Measurements from ENCODE around the gene QRICH2.

Gene QRICH2

DNA sequence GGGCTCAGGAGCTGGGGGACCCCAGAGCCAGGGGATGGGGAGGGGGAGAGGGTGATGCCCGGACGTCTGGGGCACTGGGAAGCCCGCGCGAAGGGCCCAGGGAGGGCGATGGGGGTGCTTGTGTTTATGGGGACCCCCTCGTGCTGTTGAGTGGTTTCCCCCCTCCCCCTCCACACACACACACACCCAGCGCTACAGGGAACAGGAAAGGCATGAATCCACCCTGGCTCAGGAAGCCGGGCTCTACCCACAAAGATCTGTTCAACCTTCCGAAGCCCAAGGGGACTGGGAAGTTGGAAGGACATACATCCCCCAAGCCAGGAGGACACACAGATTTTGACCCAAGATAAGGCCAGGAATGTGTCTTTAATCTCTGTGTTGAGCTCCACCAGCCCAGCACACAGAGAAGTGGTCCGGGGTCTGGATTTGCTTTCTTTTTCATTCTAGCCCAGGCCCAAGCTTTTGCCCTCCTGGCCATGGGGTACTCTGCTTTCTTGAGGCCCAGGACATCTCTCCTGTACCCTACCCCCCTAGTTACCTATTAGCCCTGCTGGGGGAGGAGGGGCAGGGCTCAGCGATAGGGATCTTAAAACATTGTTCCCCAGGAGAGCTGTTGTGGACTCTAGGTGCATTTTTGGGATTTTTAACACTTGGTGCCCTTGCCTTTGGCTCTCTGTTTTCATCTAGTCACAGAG lies 41.7 kb downstream of the QRICH2 start:
- H3K27ac ChIP-seq (ENCODE audit: low read depth in 2 of 2, low read length in 2 of 2): peak overlapping the region; percentile 89 to 93
- peaks cover 16 to 18% of the 10 kb centered on the region in 2 donors for H3K36me3 ChIP-seq (ENCODE audit: control insufficient read depth in 2 of 2, insufficient read depth in 2 of 2, low read length in 2 of 2)
- H3K9ac ChIP-seq (ENCODE audit: low read depth in 1 of 2, low read length in 2 of 2): peak overlapping the region; percentile 85 to 86
- H3K4me3 ChIP-seq (ENCODE audit: low read length in 2 of 2): peak overlapping the region; percentile 60 to 89
- no peaks in the 10 kb centered on the region for H3K27me3 ChIP-seq (ENCODE audit: control insufficient read depth in 2 of 2, insufficient read depth in 2 of 2, low read length in 2 of 2)
- H3K9me3 ChIP-seq (ENCODE audit: control insufficient read depth in 2 of 2, low read length in 2 of 2): no peaks in the 10 kb centered on the region
- H3K4me1 ChIP-seq (ENCODE audit: control insufficient read depth in 2 of 2, insufficient read depth in 2 of 2, low read length in 2 of 2): peaks cover 72 to 74% of the 10 kb centered on the region in 2 donors

DNA sequence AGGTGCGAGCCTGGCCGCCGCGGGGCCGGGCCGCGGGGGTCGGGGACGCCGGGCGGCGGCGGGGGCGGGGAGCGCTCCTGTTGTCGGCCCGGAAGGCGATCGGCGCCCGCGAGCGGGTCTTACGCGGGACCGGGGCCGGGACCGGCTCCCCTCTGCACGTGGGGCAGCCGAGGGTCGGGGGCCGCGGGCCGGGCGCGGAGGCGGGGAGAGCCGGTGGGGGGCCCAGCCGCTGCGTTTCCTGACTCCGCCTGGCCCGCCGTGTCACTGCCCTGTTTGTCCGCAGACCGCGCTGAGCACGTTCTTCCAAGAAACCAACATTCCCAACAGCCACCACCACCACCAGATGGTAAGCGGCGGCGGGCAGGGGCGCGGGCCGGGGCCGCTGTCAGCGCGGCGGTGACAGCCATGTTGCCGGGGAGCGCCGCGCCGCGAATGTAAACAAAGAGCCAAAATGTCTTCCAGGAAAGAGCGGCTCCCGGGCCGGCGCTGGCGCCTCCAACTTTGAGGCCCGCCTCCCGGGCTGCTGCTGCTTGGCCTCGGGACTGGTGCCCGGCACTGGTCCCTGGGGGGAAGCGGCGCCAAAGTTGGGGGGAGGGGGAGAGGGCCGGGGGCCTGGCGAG lies 42.3 kb downstream of the QRICH2 start:
- no peaks in the 10 kb centered on the region for H3K9me3 ChIP-seq (ENCODE audit: control insufficient read depth in 2 of 2, low read length in 2 of 2)
- H3K27me3 ChIP-seq (ENCODE audit: control insufficient read depth in 2 of 2, insufficient read depth in 2 of 2, low read length in 2 of 2): no peaks in the 10 kb centered on the region
- peak overlapping the region; percentile 89 to 93 for H3K27ac ChIP-seq (ENCODE audit: low read depth in 2 of 2, low read length in 2 of 2)
- H3K9ac ChIP-seq (ENCODE audit: low read depth in 1 of 2, low read length in 2 of 2): peak overlapping the region; percentile 75 to 85
- peaks cover 69 to 70% of the 10 kb centered on the region in 2 donors for H3K4me1 ChIP-seq (ENCODE audit: control insufficient read depth in 2 of 2, insufficient read depth in 2 of 2, low read length in 2 of 2)
- H3K4me3 ChIP-seq (ENCODE audit: low read length in 2 of 2): peak overlapping the region; percentile 60 to 89
- peaks cover 14 to 16% of the 10 kb centered on the region in 2 donors for H3K36me3 ChIP-seq (ENCODE audit: control insufficient read depth in 2 of 2, insufficient read depth in 2 of 2, low read length in 2 of 2)

DNA sequence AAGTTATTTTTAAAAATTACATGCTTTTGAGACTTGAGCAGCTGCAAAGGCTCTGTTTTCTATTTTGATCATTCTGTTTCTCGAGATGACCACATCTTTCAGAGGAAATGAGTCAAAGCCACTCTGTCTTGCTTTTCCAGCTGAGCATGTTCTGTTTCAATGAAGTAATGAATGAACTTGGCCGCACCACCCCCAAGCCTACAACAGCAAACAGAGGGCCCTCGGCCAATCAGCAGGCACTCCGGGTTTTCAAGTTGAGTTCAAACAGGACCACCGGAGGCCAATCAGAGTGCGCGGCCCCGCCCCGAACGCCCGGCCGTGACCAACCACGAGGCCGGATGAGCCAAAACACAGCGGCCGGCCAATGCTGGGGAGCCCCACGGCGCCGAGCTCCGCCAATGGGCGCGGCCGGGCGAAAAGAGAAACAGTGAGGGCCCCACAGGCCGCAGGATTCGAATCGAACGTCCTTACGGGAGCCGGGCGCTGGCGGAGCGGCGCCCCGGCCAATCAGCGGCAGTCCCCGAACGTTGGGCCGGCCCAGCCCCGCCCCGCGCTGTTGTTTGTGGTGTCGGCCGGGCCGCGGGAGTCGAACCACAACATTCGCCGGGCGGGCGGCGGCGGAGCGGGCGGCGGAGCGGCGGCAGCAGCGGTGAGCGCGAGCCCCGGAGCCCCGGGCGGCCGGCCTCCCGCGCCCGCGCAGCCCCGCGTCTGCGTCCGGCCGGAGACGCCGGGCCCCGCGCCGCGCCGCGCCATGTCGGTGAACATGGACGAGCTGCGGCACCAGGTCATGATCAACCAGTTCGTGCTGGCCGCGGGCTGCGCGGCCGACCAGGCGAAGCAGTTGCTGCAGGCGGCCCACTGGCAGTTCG lies 43.1 kb downstream of the QRICH2 start, which contains the start of gene UBALD2:
Gene UBALD2, plus strand, starts transcription at position 594 of the 869 bp plus-strand sequence. Its CDS starts 158 bp downstream, at position 752.
- no peaks in the 10 kb centered on the region for H3K9me3 ChIP-seq (ENCODE audit: control insufficient read depth in 2 of 2, low read length in 2 of 2)
- peaks cover 12 to 13% of the 10 kb centered on the region in 2 donors for H3K36me3 ChIP-seq (ENCODE audit: control insufficient read depth in 2 of 2, insufficient read depth in 2 of 2, low read length in 2 of 2)
- H3K4me1 ChIP-seq (ENCODE audit: control insufficient read depth in 2 of 2, insufficient read depth in 2 of 2, low read length in 2 of 2): peaks cover 75% of the 10 kb centered on the region in 2 donors
- H3K27ac ChIP-seq (ENCODE audit: low read depth in 2 of 2, low read length in 2 of 2): peak within 1 kb of the TSS; percentile 93 to 95
- peak within 1 kb of the TSS; percentile 60 to 89 for H3K4me3 ChIP-seq (ENCODE audit: low read length in 2 of 2)
- peak within 1 kb of the TSS; percentile 85 to 86 for H3K9ac ChIP-seq (ENCODE audit: low read depth in 1 of 2, low read length in 2 of 2)
- no peaks in the 10 kb centered on the region for H3K27me3 ChIP-seq (ENCODE audit: control insufficient read depth in 2 of 2, insufficient read depth in 2 of 2, low read length in 2 of 2)

DNA sequence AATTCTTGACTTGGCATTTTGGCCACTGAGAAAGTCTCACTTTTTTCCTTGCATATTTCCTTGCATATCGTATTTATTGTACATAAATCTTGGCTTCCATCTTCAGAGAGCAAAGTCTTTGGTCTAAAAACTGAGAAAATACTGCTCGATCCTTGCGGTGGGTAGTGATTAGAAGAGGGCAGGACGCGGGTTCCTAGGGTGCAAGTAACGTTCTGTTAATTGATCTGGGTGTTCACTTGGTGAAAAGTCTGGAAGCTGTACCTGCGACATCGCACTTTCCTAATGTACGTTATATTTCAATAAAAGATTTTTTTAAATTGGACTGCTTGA lies 43.7 kb downstream of the QRICH2 start:
- Histone ChIP-seq H3K9ac (ENCODE audit: low read depth in 1 of 2, low read length in 2 of 2) (peak overlapping the region; percentile 47 to 63), H3K36me3 (ENCODE audit: control insufficient read depth in 2 of 2, insufficient read depth in 2 of 2, low read length in 2 of 2) (peaks cover 7 to 9% of the 10 kb centered on the region in 2 donors), H3K4me1 (ENCODE audit: control insufficient read depth in 2 of 2, insufficient read depth in 2 of 2, low read length in 2 of 2) (peaks cover 75 to 77% of the 10 kb centered on the region in 2 donors), H3K27ac (ENCODE audit: low read depth in 2 of 2, low read length in 2 of 2) (peak overlapping the region; percentile 93 to 95), H3K9me3 (ENCODE audit: control insufficient read depth in 2 of 2, low read length in 2 of 2) (no peaks in the 10 kb centered on the region), H3K4me3 (ENCODE audit: low read length in 2 of 2) (peak overlapping the region; percentile 37 to 53), H3K27me3 (ENCODE audit: control insufficient read depth in 2 of 2, insufficient read depth in 2 of 2, low read length in 2 of 2) (no peaks in the 10 kb centered on the region)

DNA sequence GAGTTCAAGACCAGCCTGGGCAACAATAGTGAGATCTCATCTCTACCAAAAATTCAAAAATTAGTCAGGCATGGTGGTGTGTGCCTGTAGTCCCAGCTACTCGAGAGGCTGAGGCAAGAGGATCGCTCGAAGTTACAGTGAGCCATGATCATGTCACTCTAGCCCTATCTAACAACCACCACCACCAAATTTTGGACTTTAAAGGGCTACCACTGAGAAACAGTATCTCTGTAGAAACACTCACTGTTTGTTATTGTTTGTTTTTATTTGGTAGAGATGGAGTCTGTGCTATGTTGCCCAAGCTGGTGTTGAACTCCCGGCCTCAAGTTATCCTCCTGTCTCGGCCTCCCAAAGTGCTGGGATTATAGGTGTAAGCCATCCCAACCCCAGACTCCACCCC lies 44.2 kb downstream of the QRICH2 start:
- H3K36me3 ChIP-seq (ENCODE audit: control insufficient read depth in 2 of 2, insufficient read depth in 2 of 2, low read length in 2 of 2): peaks cover 3 to 5% of the 10 kb centered on the region in 2 donors
- peak overlapping the region in 1 of 2 donors; percentile 47 for H3K9ac ChIP-seq (ENCODE audit: low read depth in 1 of 2, low read length in 2 of 2)
- H3K27ac ChIP-seq (ENCODE audit: low read depth in 2 of 2, low read length in 2 of 2): peak overlapping the region; percentile 93 to 95
- H3K27me3 ChIP-seq (ENCODE audit: control insufficient read depth in 2 of 2, insufficient read depth in 2 of 2, low read length in 2 of 2): no peaks in the 10 kb centered on the region
- H3K9me3 ChIP-seq (ENCODE audit: control insufficient read depth in 2 of 2, low read length in 2 of 2): no peaks in the 10 kb centered on the region
- peaks cover 70 to 74% of the 10 kb centered on the region in 2 donors for H3K4me1 ChIP-seq (ENCODE audit: control insufficient read depth in 2 of 2, insufficient read depth in 2 of 2, low read length in 2 of 2)
- H3K4me3 ChIP-seq (ENCODE audit: low read length in 2 of 2): no peak overlapping the region

GRCh38 chr17:76262732-76263344 lies 45.2 kb downstream of the QRICH2 start:
- Histone ChIP-seq H3K4me3 (ENCODE audit: low read length in 2 of 2) (peak overlapping the region; percentile 47 to 51), H3K27ac (ENCODE audit: low read depth in 2 of 2, low read length in 2 of 2) (peak overlapping the region; percentile 93 to 95), H3K9me3 (ENCODE audit: control insufficient read depth in 2 of 2, low read length in 2 of 2) (no peaks in the 10 kb centered on the region), H3K4me1 (ENCODE audit: control insufficient read depth in 2 of 2, insufficient read depth in 2 of 2, low read length in 2 of 2) (peaks cover 68 to 75% of the 10 kb centered on the region in 2 donors), H3K9ac (ENCODE audit: low read depth in 1 of 2, low read length in 2 of 2) (peak overlapping the region; percentile 75 to 80), H3K27me3 (ENCODE audit: control insufficient read depth in 2 of 2, insufficient read depth in 2 of 2, low read length in 2 of 2) (no peaks in the 10 kb centered on the region), H3K36me3 (ENCODE audit: control insufficient read depth in 2 of 2, insufficient read depth in 2 of 2, low read length in 2 of 2) (peaks cover under 1 to 2% of the 10 kb centered on the region in 2 donors)

GRCh38 chr17:76261421-76262215 lies 46.5 kb downstream of the QRICH2 start:
- peak overlapping the region; percentile 93 to 95 for H3K27ac ChIP-seq (ENCODE audit: low read depth in 2 of 2, low read length in 2 of 2)
- H3K4me1 ChIP-seq (ENCODE audit: control insufficient read depth in 2 of 2, insufficient read depth in 2 of 2, low read length in 2 of 2): peaks cover 57 to 63% of the 10 kb centered on the region in 2 donors

GRCh38 chr17:76260669-76261068 lies 47.4 kb downstream of the QRICH2 start:
- peaks cover 54 to 61% of the 10 kb centered on the region in 2 donors for H3K4me1 ChIP-seq (ENCODE audit: control insufficient read depth in 2 of 2, insufficient read depth in 2 of 2, low read length in 2 of 2)
- no peaks in the 10 kb centered on the region for H3K27me3 ChIP-seq (ENCODE audit: control insufficient read depth in 2 of 2, insufficient read depth in 2 of 2, low read length in 2 of 2)
- H3K27ac ChIP-seq (ENCODE audit: low read depth in 2 of 2, low read length in 2 of 2): peak overlapping the region; percentile 92 to 94
- H3K9ac ChIP-seq (ENCODE audit: low read depth in 1 of 2, low read length in 2 of 2): no peak overlapping the region
- H3K9me3 ChIP-seq (ENCODE audit: control insufficient read depth in 2 of 2, low read length in 2 of 2): no peaks in the 10 kb centered on the region
- no peaks in the 10 kb centered on the region for H3K36me3 ChIP-seq (ENCODE audit: control insufficient read depth in 2 of 2, insufficient read depth in 2 of 2, low read length in 2 of 2)
- H3K4me3 ChIP-seq (ENCODE audit: low read length in 2 of 2): no peak overlapping the region

More at GRCh38 chr17:76261421-76262215, 46.5 kb downstream of the QRICH2 start:
- H3K4me3 ChIP-seq (ENCODE audit: low read length in 2 of 2): peak overlapping the region in 1 of 2 donors; percentile 51
- no peaks in the 10 kb centered on the region for H3K27me3 ChIP-seq (ENCODE audit: control insufficient read depth in 2 of 2, insufficient read depth in 2 of 2, low read length in 2 of 2)
- H3K9me3 ChIP-seq (ENCODE audit: control insufficient read depth in 2 of 2, low read length in 2 of 2): no peaks in the 10 kb centered on the region
- H3K36me3 ChIP-seq (ENCODE audit: control insufficient read depth in 2 of 2, insufficient read depth in 2 of 2, low read length in 2 of 2): no peaks in the 10 kb centered on the region
- peak overlapping the region; percentile 65 to 80 for H3K9ac ChIP-seq (ENCODE audit: low read depth in 1 of 2, low read length in 2 of 2)

GRCh38 chr17:76260220-76260619 lies 47.9 kb downstream of the QRICH2 start:
- H3K9me3 ChIP-seq (ENCODE audit: control insufficient read depth in 2 of 2, low read length in 2 of 2): no peaks in the 10 kb centered on the region
- H3K27ac ChIP-seq (ENCODE audit: low read depth in 2 of 2, low read length in 2 of 2): peak overlapping the region; percentile 92 to 94
- H3K27me3 ChIP-seq (ENCODE audit: control insufficient read depth in 2 of 2, insufficient read depth in 2 of 2, low read length in 2 of 2): no peaks in the 10 kb centered on the region
- peak overlapping the region; percentile 26 to 67 for H3K9ac ChIP-seq (ENCODE audit: low read depth in 1 of 2, low read length in 2 of 2)
- H3K36me3 ChIP-seq (ENCODE audit: control insufficient read depth in 2 of 2, insufficient read depth in 2 of 2, low read length in 2 of 2): no peaks in the 10 kb centered on the region
- H3K4me3 ChIP-seq (ENCODE audit: low read length in 2 of 2): peak overlapping the region in 1 of 2 donors; percentile 51
- peaks cover 54 to 61% of the 10 kb centered on the region in 2 donors for H3K4me1 ChIP-seq (ENCODE audit: control insufficient read depth in 2 of 2, insufficient read depth in 2 of 2, low read length in 2 of 2)
